ENCODE data around the gene PCYT1B. TPM values are rescaled to one million over a fixed set of nuclear protein-coding genes. Genes with fewer than 3 reads are reported as not detected.

PCYT1B gene
- total RNA-seq, 1 donor from 2014 or later, result 1.1 TPM

- Mint-ChIP-seq H3K9me3 (ENCODE audit: unreplicated experiment) (no peaks in the 10 kb centered on the region), H3K36me3 (ENCODE audit: unreplicated experiment) (no peaks in the 10 kb centered on the region), H3K27ac (ENCODE audit: unreplicated experiment) (no peak overlapping the region), H3K4me3 (ENCODE audit: unreplicated experiment) (no peak overlapping the region), H3K27me3 (ENCODE audit: unreplicated experiment) (peaks cover 5% of the 10 kb centered on the region), H3K4me1 (ENCODE audit: unreplicated experiment) (no peaks in the 10 kb centered on the region)
- TF ChIP-seq CTCF (IDR thresholded peaks at IDR 0.05), result no peak
- DNase-seq (ENCODE audit: extremely low spot score, unreplicated experiment), result no peak
These were observed 99.2 kb downstream of the PCYT1B start for GRCh38 chrX:24547961-24548360.

DNA sequence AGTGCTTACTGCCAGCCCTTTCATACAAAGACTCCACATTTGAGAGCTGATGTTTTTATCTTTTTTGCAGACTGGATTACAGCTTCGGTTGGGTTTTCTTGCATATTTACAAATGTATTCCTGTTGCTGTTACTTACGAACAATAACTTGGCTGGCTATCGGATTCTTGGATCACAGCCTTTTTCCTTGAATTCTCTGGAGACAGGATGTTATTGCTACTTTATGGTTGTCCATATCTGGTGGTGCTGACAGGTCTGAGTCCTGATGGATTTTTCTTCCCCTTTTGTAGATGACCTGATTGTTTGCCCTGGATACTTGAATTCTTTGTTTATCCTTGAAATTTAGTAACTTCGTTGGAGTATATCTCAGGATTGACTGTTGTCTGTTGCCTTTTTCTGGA, 104.4 kb downstream of the PCYT1B start:
- no peak for DNase-seq (ENCODE audit: extremely low spot score, unreplicated experiment)

DNA sequence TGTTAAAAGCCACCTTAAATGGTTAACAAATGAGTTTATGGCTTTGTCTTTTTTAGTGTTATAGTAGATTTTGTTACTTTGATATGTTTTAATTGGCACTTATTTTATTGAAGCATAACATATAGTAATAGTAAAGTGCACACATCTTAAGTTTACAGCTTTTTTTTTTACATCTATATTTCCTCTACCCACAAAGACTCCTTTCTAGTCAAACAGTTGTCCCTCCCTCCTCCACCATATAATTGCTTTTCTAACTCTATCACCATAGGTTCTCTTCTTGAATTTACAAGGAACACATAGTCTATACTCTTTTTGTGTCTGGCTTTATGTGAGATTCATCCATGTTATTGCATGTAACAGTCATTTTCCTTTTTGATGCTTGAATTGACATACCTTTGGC, 110.6 kb downstream of the PCYT1B start:
- Mint-ChIP-seq H3K4me3 (ENCODE audit: unreplicated experiment) (no peak overlapping the region), H3K27ac (ENCODE audit: unreplicated experiment) (no peak overlapping the region), H3K36me3 (ENCODE audit: unreplicated experiment) (peaks cover 4% of the 10 kb centered on the region), H3K27me3 (ENCODE audit: unreplicated experiment) (no peaks in the 10 kb centered on the region), H3K4me1 (ENCODE audit: unreplicated experiment) (no peaks in the 10 kb centered on the region), H3K9me3 (ENCODE audit: unreplicated experiment) (no peaks in the 10 kb centered on the region)
- no peak for DNase-seq (ENCODE audit: extremely low spot score, unreplicated experiment)
- no peak for TF ChIP-seq CTCF (IDR thresholded peaks at IDR 0.05)

More for the DNA sequence above, 104.4 kb downstream of the PCYT1B start:
- no peak overlapping the region for H3K4me3 Mint-ChIP-seq (ENCODE audit: unreplicated experiment)
- no peaks in the 10 kb centered on the region for H3K4me1 Mint-ChIP-seq (ENCODE audit: unreplicated experiment)
- H3K27me3 Mint-ChIP-seq (ENCODE audit: unreplicated experiment), result peaks cover 5% of the 10 kb centered on the region
- H3K27ac Mint-ChIP-seq (ENCODE audit: unreplicated experiment), result no peak overlapping the region
- no peaks in the 10 kb centered on the region for H3K36me3 Mint-ChIP-seq (ENCODE audit: unreplicated experiment)
- no peaks in the 10 kb centered on the region for H3K9me3 Mint-ChIP-seq (ENCODE audit: unreplicated experiment)
- TF ChIP-seq CTCF (IDR thresholded peaks at IDR 0.05), result no peak

GRCh38 chrX:24528605-24529004, 118.5 kb downstream of the PCYT1B start:
- Mint-ChIP-seq H3K27ac (ENCODE audit: unreplicated experiment) (no peak overlapping the region), H3K4me3 (ENCODE audit: unreplicated experiment) (no peak overlapping the region), H3K27me3 (ENCODE audit: unreplicated experiment) (no peaks in the 10 kb centered on the region), H3K4me1 (ENCODE audit: unreplicated experiment) (no peaks in the 10 kb centered on the region), H3K9me3 (ENCODE audit: unreplicated experiment) (no peaks in the 10 kb centered on the region), H3K36me3 (ENCODE audit: unreplicated experiment) (peaks cover 8% of the 10 kb centered on the region)
- no peak for DNase-seq (ENCODE audit: extremely low spot score, unreplicated experiment)
- TF ChIP-seq CTCF (IDR thresholded peaks at IDR 0.05), result no peak

GRCh38 chrX:24526616-24527015, 120.5 kb downstream of the PCYT1B start:
- no peaks in the 10 kb centered on the region for H3K4me1 Mint-ChIP-seq (ENCODE audit: unreplicated experiment)
- no peak overlapping the region for H3K4me3 Mint-ChIP-seq (ENCODE audit: unreplicated experiment)
- DNase-seq (ENCODE audit: extremely low spot score, unreplicated experiment), result no peak
- no peak overlapping the region for H3K27ac Mint-ChIP-seq (ENCODE audit: unreplicated experiment)
- H3K27me3 Mint-ChIP-seq (ENCODE audit: unreplicated experiment), result no peaks in the 10 kb centered on the region
- no peak for TF ChIP-seq CTCF (IDR thresholded peaks at IDR 0.05)
- H3K9me3 Mint-ChIP-seq (ENCODE audit: unreplicated experiment), result no peaks in the 10 kb centered on the region
- H3K36me3 Mint-ChIP-seq (ENCODE audit: unreplicated experiment), result peaks cover 8% of the 10 kb centered on the region

All from osteocyte (in vitro differentiated cells).